ENCODE data around the gene THSD7A. TPM values are rescaled to one million over a fixed set of nuclear protein-coding genes. Genes with fewer than 3 reads are reported as not detected.

The THSD7A gene
- total RNA-seq, 1 donor from 2014 or later = not detected

- intact Hi-C loops (cut with micrococcal nuclease) = loop anchor here (10.0 kb wide), 1 partner anchor 641 kb away; no protein-coding TSS in a partner anchor
Observed at GRCh38 chr7:11424006-11424405, 408.0 kb downstream of the THSD7A start.

- intact Hi-C loops (cut with micrococcal nuclease) = loop anchor here (10.0 kb wide), 1 partner anchor 645 kb away; no protein-coding TSS in a partner anchor
Observed at GRCh38 chr7:11420049-11420448, 411.9 kb downstream of the THSD7A start.

GRCh38 chr7:11416641-11417458 lies 415.1 kb downstream of the THSD7A start:
- intact Hi-C loops (cut with micrococcal nuclease) = no loop called here

- intact Hi-C loops (cut with micrococcal nuclease) = no loop called here
Observed at GRCh38 chr7:11415101-11415500, 416.9 kb downstream of the THSD7A start.

- intact Hi-C loops (cut with micrococcal nuclease) = no loop called here
Observed at GRCh38 chr7:11413901-11414300, 418.1 kb downstream of the THSD7A start.

- intact Hi-C loops (cut with micrococcal nuclease) = no loop called here
Observed at GRCh38 chr7:11412036-11412435, 420.0 kb downstream of the THSD7A start.

GRCh38 chr7:11410656-11411644 lies 421.0 kb downstream of the THSD7A start:
- intact Hi-C loops (cut with micrococcal nuclease) = no loop called here

- intact Hi-C loops (cut with micrococcal nuclease) = no loop called here
Observed at GRCh38 chr7:11404355-11404754, 427.6 kb downstream of the THSD7A start.

GRCh38 chr7:11403781-11404180 lies 428.2 kb downstream of the THSD7A start:
- intact Hi-C loops (cut with micrococcal nuclease) = no loop called here

- intact Hi-C loops (cut with micrococcal nuclease) = no loop called here
Observed at GRCh38 chr7:11394438-11394837, 437.6 kb downstream of the THSD7A start.

- intact Hi-C loops (cut with micrococcal nuclease) = loop anchor here (10.0 kb wide), 1 partner anchor 1115 kb away; no protein-coding TSS in a partner anchor
Observed at GRCh38 chr7:11379641-11380040, 452.4 kb downstream of the THSD7A start.

- intact Hi-C loops (cut with micrococcal nuclease) = loop anchor here (10.0 kb wide), 1 partner anchor 1118 kb away; no protein-coding TSS in a partner anchor
Observed at GRCh38 chr7:11376529-11376928, 455.5 kb downstream of the THSD7A start.

- intact Hi-C loops (cut with micrococcal nuclease) = loop anchor here (10.0 kb wide), 1 partner anchor 1120 kb away; no protein-coding TSS in a partner anchor
Observed at GRCh38 chr7:11374629-11375028, 457.4 kb downstream of the THSD7A start.

GRCh38 chr7:11373546-11374142 lies 458.4 kb downstream of the THSD7A start:
- intact Hi-C loops (cut with micrococcal nuclease) = loop anchor here (10.0 kb wide), 1 partner anchor 1121 kb away; no protein-coding TSS in a partner anchor

- intact Hi-C loops (cut with micrococcal nuclease) = loop anchor here (10.0 kb wide), 1 partner anchor 1125 kb away; no protein-coding TSS in a partner anchor
Observed at GRCh38 chr7:11369696-11370095, 462.3 kb downstream of the THSD7A start.

- intact Hi-C loops (cut with micrococcal nuclease) = no loop called here
Observed at GRCh38 chr7:11366118-11366517, 465.9 kb downstream of the THSD7A start.

GRCh38 chr7:11358637-11359036 lies 473.4 kb downstream of the THSD7A start:
- intact Hi-C loops (cut with micrococcal nuclease) = no loop called here

- intact Hi-C loops (cut with micrococcal nuclease) = no loop called here
Observed at GRCh38 chr7:11355399-11356005, 476.5 kb downstream of the THSD7A start.

- intact Hi-C loops (cut with micrococcal nuclease) = loop anchor here (10.0 kb wide), 1 partner anchor 132 kb away; no protein-coding TSS in a partner anchor
Observed at GRCh38 chr7:11346302-11346701, 485.7 kb downstream of the THSD7A start.

- intact Hi-C loops (cut with micrococcal nuclease) = loop anchor here (10.0 kb wide), 1 partner anchor 131 kb away; no protein-coding TSS in a partner anchor
Observed at GRCh38 chr7:11345621-11346020, 486.4 kb downstream of the THSD7A start.

Measured in T-helper 2 cell treated with Interferon-gamma antibody and Interleukin-4, amounts not matched to agents 100 ng/mL and 5 ng/mL, for 36 hours (primary cell).